Measurements from ENCODE around the gene DHRS4L2.
"Not testable (repeated sequence)": the region's sequence is repeated elsewhere in the genome, so short reads cannot be mapped to it uniquely, and the experiment has no call there.

Gene DHRS4L2
- long read RNA-seq, transcript DHRS4L2-201 (8 exons, 1,370 nt), result major isoform, 117 of 175 reads
- long read RNA-seq, transcript DHRS4L2-202 (5 exons, 1,117 nt), result minor isoform, 29 of 175 reads
- long read RNA-seq, partial matches to known transcripts, result 4 of 175 reads
- long read RNA-seq, other reads (novel, unspliced or antisense), result 25 of 175 reads

DNA sequence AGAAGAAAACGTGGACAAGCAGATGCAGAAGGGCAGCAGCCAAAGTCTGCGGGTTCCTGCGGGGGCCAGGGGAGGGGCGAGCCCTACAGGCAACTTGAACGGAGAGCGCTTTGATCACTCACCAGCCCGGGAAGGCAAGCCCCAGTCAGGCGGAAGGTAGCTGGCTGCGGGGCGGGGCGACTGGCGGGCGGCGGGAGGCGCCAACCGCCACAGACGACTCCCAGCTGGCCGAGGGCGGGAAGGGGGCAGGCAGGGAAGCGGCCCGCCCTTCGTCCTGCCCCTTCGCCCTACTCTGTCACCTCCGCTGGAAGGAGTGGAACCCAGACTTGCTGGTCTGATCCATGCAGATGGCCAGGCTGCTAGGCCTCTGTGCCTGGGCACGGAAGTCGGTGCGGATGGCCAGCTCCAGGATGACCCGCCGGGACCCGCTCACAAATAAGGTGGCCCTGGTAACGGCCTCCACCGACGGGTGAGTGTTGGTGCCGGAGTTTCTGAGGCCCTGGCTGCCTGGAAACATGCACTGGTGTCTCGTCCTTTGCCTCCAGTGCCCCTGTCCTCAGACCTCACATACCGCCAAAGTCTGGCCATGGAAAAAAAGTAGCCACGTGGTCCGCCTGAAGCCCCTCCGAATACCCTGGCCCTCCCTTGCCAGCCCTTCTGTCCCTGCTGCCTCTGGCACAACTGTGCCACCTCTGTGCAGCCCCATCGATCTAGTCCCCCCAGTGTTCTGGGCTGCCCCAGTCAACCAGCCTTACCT, at the start of gene DHRS4L2:
Gene DHRS4L2, plus strand, starts transcription at position 323 of the 757 bp plus-strand sequence. Its CDS starts 19 bp downstream, at position 342.
- peak within 1 kb of the TSS; percentile 55 for H3K4me3 ChIP-seq (replicated peaks; ENCODE audit: insufficient read depth, low read length)
- DNase-seq (ENCODE audit: low read depth in 1 of 2, low spot score in 1 of 2), result peak; percentile 88 to 94
- TF ChIP-seq POLR2AphosphoS5 (IDR thresholded peaks at IDR 0.05; ENCODE audit: low read depth), result peak; percentile 80
- peak within 1 kb of the TSS; percentile 85 for H3K27ac ChIP-seq (replicated peaks)
- not testable (repeated sequence) for H3K27me3 ChIP-seq (ENCODE audit: insufficient read depth, poor library complexity, severe bottlenecking)

DNA sequence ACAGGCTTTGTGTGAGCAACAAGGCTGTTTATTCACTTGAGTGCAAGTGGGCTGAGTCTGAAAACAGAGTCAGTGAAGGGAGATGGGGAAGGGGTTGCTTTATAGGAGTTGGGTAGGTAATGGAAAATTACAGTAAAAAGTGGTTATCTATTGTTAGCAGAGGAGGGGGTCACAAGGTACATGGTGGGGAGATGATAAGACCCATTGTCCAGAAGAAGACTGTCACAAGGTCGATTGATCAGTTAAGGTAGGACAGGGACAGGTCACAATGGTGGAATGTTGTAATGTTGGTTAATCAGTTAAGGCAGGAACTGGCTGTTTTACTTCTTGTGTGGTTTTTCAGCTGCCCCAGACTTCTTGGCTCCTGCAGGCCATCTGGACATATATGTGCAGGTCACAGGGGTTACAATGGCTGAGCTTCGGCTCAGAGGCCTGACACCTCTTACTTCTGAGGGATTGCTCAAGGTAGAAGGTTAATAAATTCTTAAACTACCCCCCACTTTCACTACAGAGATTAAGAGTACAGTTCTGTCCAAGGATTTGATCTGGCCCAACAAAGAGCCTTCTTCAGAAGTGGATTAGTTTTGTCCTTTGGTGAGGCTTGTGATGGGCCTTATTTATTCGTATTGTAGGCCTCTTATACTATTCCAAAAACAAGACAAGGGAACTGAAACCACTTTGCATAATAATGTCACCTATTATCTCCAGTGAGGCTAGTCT, 49.0 kb upstream of the DHRS4L2 start:
- no peaks in the 10 kb centered on the region for H3K27me3 ChIP-seq (ENCODE audit: insufficient read depth, poor library complexity, severe bottlenecking)
- TF ChIP-seq, protein P1, sequence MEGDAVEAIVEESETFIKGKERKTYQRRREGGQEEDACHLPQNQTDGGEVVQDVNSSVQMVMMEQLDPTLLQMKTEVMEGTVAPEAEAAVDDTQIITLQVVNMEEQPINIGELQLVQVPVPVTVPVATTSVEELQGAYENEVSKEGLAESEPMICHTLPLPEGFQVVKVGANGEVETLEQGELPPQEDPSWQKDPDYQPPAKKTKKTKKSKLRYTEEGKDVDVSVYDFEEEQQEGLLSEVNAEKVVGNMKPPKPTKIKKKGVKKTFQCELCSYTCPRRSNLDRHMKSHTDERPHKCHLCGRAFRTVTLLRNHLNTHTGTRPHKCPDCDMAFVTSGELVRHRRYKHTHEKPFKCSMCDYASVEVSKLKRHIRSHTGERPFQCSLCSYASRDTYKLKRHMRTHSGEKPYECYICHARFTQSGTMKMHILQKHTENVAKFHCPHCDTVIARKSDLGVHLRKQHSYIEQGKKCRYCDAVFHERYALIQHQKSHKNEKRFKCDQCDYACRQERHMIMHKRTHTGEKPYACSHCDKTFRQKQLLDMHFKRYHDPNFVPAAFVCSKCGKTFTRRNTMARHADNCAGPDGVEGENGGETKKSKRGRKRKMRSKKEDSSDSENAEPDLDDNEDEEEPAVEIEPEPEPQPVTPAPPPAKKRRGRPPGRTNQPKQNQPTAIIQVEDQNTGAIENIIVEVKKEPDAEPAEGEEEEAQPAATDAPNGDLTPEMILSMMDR (IDR thresholded peaks at IDR 0.05; ENCODE audit: insufficient read depth, low read length), result no peak
- TF ChIP-seq SPI1 (IDR thresholded peaks at IDR 0.05; ENCODE audit: borderline replicate concordance, low read depth) (no peak), GABPA (IDR thresholded peaks at IDR 0.05; ENCODE audit: low read depth) (no peak), POLR2AphosphoS5 (IDR thresholded peaks at IDR 0.05; ENCODE audit: low read depth) (no peak)
- TF ChIP-seq, protein P2, sequence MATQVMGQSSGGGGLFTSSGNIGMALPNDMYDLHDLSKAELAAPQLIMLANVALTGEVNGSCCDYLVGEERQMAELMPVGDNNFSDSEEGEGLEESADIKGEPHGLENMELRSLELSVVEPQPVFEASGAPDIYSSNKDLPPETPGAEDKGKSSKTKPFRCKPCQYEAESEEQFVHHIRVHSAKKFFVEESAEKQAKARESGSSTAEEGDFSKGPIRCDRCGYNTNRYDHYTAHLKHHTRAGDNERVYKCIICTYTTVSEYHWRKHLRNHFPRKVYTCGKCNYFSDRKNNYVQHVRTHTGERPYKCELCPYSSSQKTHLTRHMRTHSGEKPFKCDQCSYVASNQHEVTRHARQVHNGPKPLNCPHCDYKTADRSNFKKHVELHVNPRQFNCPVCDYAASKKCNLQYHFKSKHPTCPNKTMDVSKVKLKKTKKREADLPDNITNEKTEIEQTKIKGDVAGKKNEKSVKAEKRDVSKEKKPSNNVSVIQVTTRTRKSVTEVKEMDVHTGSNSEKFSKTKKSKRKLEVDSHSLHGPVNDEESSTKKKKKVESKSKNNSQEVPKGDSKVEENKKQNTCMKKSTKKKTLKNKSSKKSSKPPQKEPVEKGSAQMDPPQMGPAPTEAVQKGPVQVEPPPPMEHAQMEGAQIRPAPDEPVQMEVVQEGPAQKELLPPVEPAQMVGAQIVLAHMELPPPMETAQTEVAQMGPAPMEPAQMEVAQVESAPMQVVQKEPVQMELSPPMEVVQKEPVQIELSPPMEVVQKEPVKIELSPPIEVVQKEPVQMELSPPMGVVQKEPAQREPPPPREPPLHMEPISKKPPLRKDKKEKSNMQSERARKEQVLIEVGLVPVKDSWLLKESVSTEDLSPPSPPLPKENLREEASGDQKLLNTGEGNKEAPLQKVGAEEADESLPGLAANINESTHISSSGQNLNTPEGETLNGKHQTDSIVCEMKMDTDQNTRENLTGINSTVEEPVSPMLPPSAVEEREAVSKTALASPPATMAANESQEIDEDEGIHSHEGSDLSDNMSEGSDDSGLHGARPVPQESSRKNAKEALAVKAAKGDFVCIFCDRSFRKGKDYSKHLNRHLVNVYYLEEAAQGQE (IDR thresholded peaks at IDR 0.05; ENCODE audit: insufficient replicate concordance, low read depth), result no peak
- H3K27ac ChIP-seq (replicated peaks), result no peak overlapping the region
- H3K4me3 ChIP-seq (replicated peaks; ENCODE audit: insufficient read depth, low read length), result no peak overlapping the region
- no peak for DNase-seq (ENCODE audit: low read depth in 1 of 2, low spot score in 1 of 2)

DNA sequence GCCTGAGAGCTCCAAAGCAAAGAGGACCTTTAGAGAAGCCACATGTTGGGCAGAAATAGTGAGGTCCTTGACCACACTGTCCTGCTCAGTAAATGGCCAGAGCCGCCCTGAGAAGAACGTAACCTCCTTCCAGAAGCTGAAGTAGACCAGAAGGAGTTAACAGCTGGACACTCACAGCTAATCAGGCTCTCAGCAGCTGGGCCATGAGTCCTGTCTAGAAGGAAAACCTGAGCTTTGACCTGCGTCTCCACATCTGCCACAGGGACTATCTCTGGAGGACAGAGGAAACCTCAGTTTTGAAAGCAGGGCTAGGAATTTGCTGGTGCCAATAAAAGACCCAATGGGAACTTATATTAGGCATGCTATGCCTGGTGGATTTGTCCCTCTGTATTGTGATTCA, 47.5 kb upstream of the DHRS4L2 start:
- Histone ChIP-seq H3K4me3 (replicated peaks; ENCODE audit: insufficient read depth, low read length) (no peak overlapping the region), H3K27me3 (ENCODE audit: insufficient read depth, poor library complexity, severe bottlenecking) (no peaks in the 10 kb centered on the region), H3K27ac (replicated peaks) (no peak overlapping the region)
- no peak for DNase-seq (ENCODE audit: low read depth in 1 of 2, low spot score in 1 of 2)
- TF ChIP-seq GABPA (IDR thresholded peaks at IDR 0.05; ENCODE audit: low read depth) (no peak), POLR2AphosphoS5 (IDR thresholded peaks at IDR 0.05; ENCODE audit: low read depth) (no peak), SPI1 (IDR thresholded peaks at IDR 0.05; ENCODE audit: borderline replicate concordance, low read depth) (no peak)
- TF ChIP-seq, protein P1 (IDR thresholded peaks at IDR 0.05; ENCODE audit: insufficient read depth, low read length), result no peak
- TF ChIP-seq, protein P2 (IDR thresholded peaks at IDR 0.05; ENCODE audit: insufficient replicate concordance, low read depth), result no peak

DNA sequence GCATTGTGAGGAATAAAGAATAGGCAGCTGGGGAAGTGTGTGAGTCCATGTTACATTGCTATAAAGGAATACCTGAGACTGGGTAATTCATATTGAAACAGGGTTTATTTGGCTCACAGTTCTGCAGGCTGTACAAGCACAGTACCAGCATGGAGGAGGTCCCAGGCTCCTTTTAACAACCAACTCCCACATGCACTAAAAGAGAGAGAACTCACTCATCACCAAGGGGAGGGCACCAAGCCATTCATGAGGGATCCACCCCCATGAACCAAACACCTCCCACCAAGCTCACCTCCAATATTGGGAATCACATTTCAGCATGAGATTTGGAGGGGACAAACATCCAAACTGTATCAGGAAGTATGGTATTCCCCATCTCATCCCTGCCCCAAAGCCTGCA, 47.1 kb upstream of the DHRS4L2 start:
- H3K27ac ChIP-seq (replicated peaks), result no peak overlapping the region
- no peak overlapping the region for H3K4me3 ChIP-seq (replicated peaks; ENCODE audit: insufficient read depth, low read length)
- DNase-seq (ENCODE audit: low read depth in 1 of 2, low spot score in 1 of 2), result no peak
- H3K27me3 ChIP-seq (ENCODE audit: insufficient read depth, poor library complexity, severe bottlenecking), result no peaks in the 10 kb centered on the region
- no peak for TF ChIP-seq GABPA (IDR thresholded peaks at IDR 0.05; ENCODE audit: low read depth)
- TF ChIP-seq, protein P2 (IDR thresholded peaks at IDR 0.05; ENCODE audit: insufficient replicate concordance, low read depth), result no peak
- TF ChIP-seq, protein P1 (IDR thresholded peaks at IDR 0.05; ENCODE audit: insufficient read depth, low read length), result no peak
- no peak for TF ChIP-seq POLR2AphosphoS5 (IDR thresholded peaks at IDR 0.05; ENCODE audit: low read depth)
- TF ChIP-seq SPI1 (IDR thresholded peaks at IDR 0.05; ENCODE audit: borderline replicate concordance, low read depth), result no peak
